Mucosa of rectum (tissue), 2 donors: ENCODE results near the gene SVEP1.
"Not testable (repeated sequence)": the region's sequence is repeated elsewhere in the genome, so short reads cannot be mapped to it uniquely, and the experiment has no call there.

Source experiments
- H3K27ac ChIP-seq, 2 donors: one replicate each; pipeline ENCODE4 v1.7.0; 2013; ENCODE audit warnings: inconsistent platforms in 2 of 2, low read depth in 2 of 2, low read length in 2 of 2
- H3K27me3 ChIP-seq, 2 donors: one replicate each; pipeline ENCODE4 v1.7.0; 2013; ENCODE audit warnings: low read length in 2 of 2; ENCODE audit not compliant: control insufficient read depth in 2 of 2, insufficient read depth in 2 of 2
- H3K36me3 ChIP-seq, 2 donors: one replicate each; pipeline ENCODE4 v1.7.0; 2013; ENCODE audit warnings: low read length in 2 of 2; ENCODE audit not compliant: control insufficient read depth in 2 of 2, insufficient read depth in 2 of 2
- H3K4me1 ChIP-seq, 2 donors: one replicate each; pipeline ENCODE4 v1.7.0; 2013; ENCODE audit warnings: low read length in 2 of 2, mild to moderate bottlenecking in 1 of 2; ENCODE audit not compliant: control insufficient read depth in 2 of 2, insufficient read depth in 2 of 2
- H3K4me3 ChIP-seq, 2 donors: one replicate each; pipeline ENCODE4 v1.7.0; 2013; ENCODE audit warnings: low read length in 2 of 2
- H3K9ac ChIP-seq, 2 donors: one replicate each; pipeline ENCODE4 v1.7.0; 2013; ENCODE audit warnings: low read length in 2 of 2, low read depth in 1 of 2, mild to moderate bottlenecking in 1 of 2
- H3K9me3 ChIP-seq, 2 donors: one replicate each; pipeline ENCODE4 v1.7.0; 2013; ENCODE audit warnings: low read length in 2 of 2; ENCODE audit not compliant: control insufficient read depth in 2 of 2
- donor health status: healthy.
- donor health status: Normal muscosa, but diverticular disease.

SVEP1 gene

GRCh38 chr9:110531776-110532175 is 47.8 kb downstream of the SVEP1 start:
- H3K4me1 ChIP-seq: no peaks in the 10 kb centered on the region
- no peaks in the 10 kb centered on the region for H3K9me3 ChIP-seq
- no peak overlapping the region for H3K9ac ChIP-seq
- H3K36me3 ChIP-seq: no peaks in the 10 kb centered on the region
- H3K27me3 ChIP-seq: no peaks in the 10 kb centered on the region
- H3K4me3 ChIP-seq: no peak overlapping the region
- H3K27ac ChIP-seq: no peak overlapping the region

- not testable (repeated sequence) for H3K9me3 ChIP-seq, H3K36me3 ChIP-seq, H3K4me1 ChIP-seq, H3K27me3 ChIP-seq, H3K9ac ChIP-seq, H3K27ac ChIP-seq, H3K4me3 ChIP-seq
Observed at GRCh38 chr9:110531241-110531640, 48.3 kb downstream of the SVEP1 start.

GRCh38 chr9:110528645-110529044 is 50.9 kb downstream of the SVEP1 start:
- Histone ChIP-seq H3K9ac (no peak overlapping the region), H3K36me3 (no peaks in the 10 kb centered on the region), H3K4me3 (no peak overlapping the region), H3K27me3 (no peaks in the 10 kb centered on the region), H3K4me1 (no peaks in the 10 kb centered on the region), H3K27ac (no peak overlapping the region), H3K9me3 (no peaks in the 10 kb centered on the region)

- Histone ChIP-seq H3K36me3 (no peaks in the 10 kb centered on the region), H3K27ac (no peak overlapping the region), H3K4me1 (no peaks in the 10 kb centered on the region), H3K27me3 (no peaks in the 10 kb centered on the region), H3K9me3 (no peaks in the 10 kb centered on the region), H3K9ac (no peak overlapping the region), H3K4me3 (no peak overlapping the region)
Observed at GRCh38 chr9:110526426-110526825, 53.1 kb downstream of the SVEP1 start.

- no peaks in the 10 kb centered on the region for H3K4me1 ChIP-seq
- H3K27me3 ChIP-seq: no peaks in the 10 kb centered on the region
- H3K36me3 ChIP-seq: no peaks in the 10 kb centered on the region
- H3K9ac ChIP-seq: no peak overlapping the region
- no peak overlapping the region for H3K4me3 ChIP-seq
- H3K27ac ChIP-seq: no peak overlapping the region
- H3K9me3 ChIP-seq: no peaks in the 10 kb centered on the region
Observed at GRCh38 chr9:110521206-110521605, 58.3 kb downstream of the SVEP1 start.

GRCh38 chr9:110520120-110520701 is 59.3 kb downstream of the SVEP1 start:
- no peaks in the 10 kb centered on the region for H3K36me3 ChIP-seq
- H3K27ac ChIP-seq: no peak overlapping the region
- no peaks in the 10 kb centered on the region for H3K27me3 ChIP-seq
- H3K4me1 ChIP-seq: no peaks in the 10 kb centered on the region
- H3K9ac ChIP-seq: no peak overlapping the region
- no peak overlapping the region for H3K4me3 ChIP-seq
- no peaks in the 10 kb centered on the region for H3K9me3 ChIP-seq

GRCh38 chr9:110517483-110517882 is 62.1 kb downstream of the SVEP1 start:
- no peak overlapping the region for H3K4me3 ChIP-seq
- no peaks in the 10 kb centered on the region for H3K36me3 ChIP-seq
- H3K9ac ChIP-seq: no peak overlapping the region
- no peak overlapping the region for H3K27ac ChIP-seq
- H3K4me1 ChIP-seq: no peaks in the 10 kb centered on the region
- no peaks in the 10 kb centered on the region for H3K27me3 ChIP-seq
- no peaks in the 10 kb centered on the region for H3K9me3 ChIP-seq

- Histone ChIP-seq H3K27me3 (no peaks in the 10 kb centered on the region), H3K9me3 (no peaks in the 10 kb centered on the region), H3K4me3 (no peak overlapping the region), H3K9ac (no peak overlapping the region), H3K27ac (no peak overlapping the region), H3K36me3 (no peaks in the 10 kb centered on the region), H3K4me1 (no peaks in the 10 kb centered on the region)
Observed at GRCh38 chr9:110514897-110515296, 64.6 kb downstream of the SVEP1 start.

GRCh38 chr9:110512817-110513216 is 66.7 kb downstream of the SVEP1 start:
- no peaks in the 10 kb centered on the region for H3K9me3 ChIP-seq
- H3K27ac ChIP-seq: no peak overlapping the region
- H3K4me3 ChIP-seq: no peak overlapping the region
- H3K9ac ChIP-seq: no peak overlapping the region
- no peaks in the 10 kb centered on the region for H3K36me3 ChIP-seq
- H3K4me1 ChIP-seq: no peaks in the 10 kb centered on the region
- no peaks in the 10 kb centered on the region for H3K27me3 ChIP-seq

- Histone ChIP-seq H3K4me1 (no peaks in the 10 kb centered on the region), H3K9ac (no peak overlapping the region), H3K36me3 (no peaks in the 10 kb centered on the region), H3K9me3 (no peaks in the 10 kb centered on the region), H3K27ac (no peak overlapping the region), H3K27me3 (no peaks in the 10 kb centered on the region), H3K4me3 (no peak overlapping the region)
Observed at GRCh38 chr9:110509792-110510191, 69.7 kb downstream of the SVEP1 start.

- no peak overlapping the region for H3K9ac ChIP-seq
- no peaks in the 10 kb centered on the region for H3K9me3 ChIP-seq
- H3K27ac ChIP-seq: no peak overlapping the region
- no peaks in the 10 kb centered on the region for H3K4me1 ChIP-seq
- H3K27me3 ChIP-seq: no peaks in the 10 kb centered on the region
- no peak overlapping the region for H3K4me3 ChIP-seq
- H3K36me3 ChIP-seq: no peaks in the 10 kb centered on the region
Observed at GRCh38 chr9:110502842-110503241, 76.7 kb downstream of the SVEP1 start.
